GM23338 (cell line): Measurements from ENCODE around the gene BCAS3. TPM values are rescaled to one million over a fixed set of nuclear protein-coding genes. Genes with fewer than 3 reads are reported as not detected.
A peak's percentile ranks its signal among the peaks of the same experiment; 100 is the strongest.

ENCODE experiments used
- ATAC-seq: fragments of 200-7000 bp; cut with Tn5 transposase; 3 replicates; pipeline ENCODE4 v1.9.1; 2020
- DNase-seq: peaks from one replicate; pipeline ENCODE4 v3.0.0-alpha.2; 2015; ENCODE audit warnings: low spot score
- H2AFZ ChIP-seq: fragments of 200-600 bp; sonication (generic); 2 replicates; pipeline ENCODE4 v1.8.0; 2016; ENCODE audit warnings: antibody characterized with exemption, mild to moderate bottlenecking, moderate library complexity
- H3F3A ChIP-seq: fragments of 200-600 bp; sonication (generic); replicated peaks from 2 replicates; pipeline ENCODE4 v1.8.0; 2017; ENCODE audit warnings: antibody characterized with exemption, mixed run types, low read depth
- H3K27ac ChIP-seq: fragments of 200-600 bp; sonication (generic); 2 replicates; pipeline ENCODE4 v1.6.1; 2016; ENCODE audit warnings: low read depth
- H3K27me3 ChIP-seq: fragments of 200-600 bp; sonication (generic); 2 replicates; pipeline ENCODE4 v1.8.0; 2016; ENCODE audit warnings: mild to moderate bottlenecking, mixed run types, moderate library complexity; ENCODE audit not compliant: insufficient read depth
- H3K36me3 ChIP-seq: fragments of 200-600 bp; sonication (generic); 2 replicates; pipeline ENCODE4 v1.8.0; 2016; ENCODE audit warnings: mild to moderate bottlenecking; ENCODE audit not compliant: insufficient read depth
- H3K4me1 ChIP-seq: fragments of 200-600 bp; sonication (generic); 2 replicates; pipeline ENCODE4 v1.8.0; 2016; ENCODE audit warnings: mild to moderate bottlenecking, moderate library complexity; ENCODE audit not compliant: insufficient read depth
- H3K4me2 ChIP-seq: fragments of 200-600 bp; sonication (generic); 2 replicates; pipeline ENCODE4 v1.7.1; 2017; ENCODE audit warnings: mixed run types
- H3K4me3 ChIP-seq: fragments of 200-600 bp; sonication (generic); 2 replicates; pipeline ENCODE4 v1.6.1; 2016; ENCODE audit warnings: mixed run types
- H3K79me2 ChIP-seq: fragments of 200-600 bp; sonication (generic); replicated peaks from 2 replicates; pipeline ENCODE4 v1.8.0; 2017; ENCODE audit warnings: mild to moderate bottlenecking; ENCODE audit not compliant: insufficient read depth
- H3K9me2 ChIP-seq: fragments of 200-600 bp; sonication (generic); 2 replicates; pipeline ENCODE4 v1.8.0; 2017; ENCODE audit not compliant: insufficient read depth
- H4K20me1 ChIP-seq: fragments of 200-600 bp; sonication (generic); replicated peaks from 2 replicates; pipeline ENCODE4 v1.8.0; 2017; ENCODE audit warnings: mild to moderate bottlenecking; ENCODE audit not compliant: insufficient read depth
- H3K27ac Mint-ChIP-seq: 2 replicates; pipeline ENCODE4 v1.8.0; 2020; ENCODE audit warnings: inconsistent platforms, mild to moderate bottlenecking, moderate library complexity, mixed read lengths
- H3K27me3 Mint-ChIP-seq: 3 replicates; pipeline ENCODE4 v1.8.0; 2022; ENCODE audit warnings: low read depth, mild to moderate bottlenecking, moderate library complexity, mixed read lengths, inconsistent platforms; ENCODE audit not compliant: insufficient read depth, poor library complexity
- H3K36me3 Mint-ChIP-seq: 3 replicates; pipeline ENCODE4 v1.8.0; 2021; ENCODE audit warnings: low read depth, mild to moderate bottlenecking, inconsistent platforms, moderate library complexity, mixed read lengths
- H3K4me1 Mint-ChIP-seq: 3 replicates; pipeline ENCODE4 v1.8.0; 2020; ENCODE audit warnings: mild to moderate bottlenecking, inconsistent platforms, mixed read lengths
- H3K4me3 Mint-ChIP-seq: 3 replicates; pipeline ENCODE4 v1.8.0; 2021; ENCODE audit warnings: moderate library complexity, mild to moderate bottlenecking, inconsistent platforms, mixed read lengths
- H3K9me3 Mint-ChIP-seq: 3 replicates; pipeline ENCODE4 v1.8.0; 2020; ENCODE audit warnings: moderate library complexity, mild to moderate bottlenecking, inconsistent platforms, mixed read lengths
- CREB1 ChIP-seq: fragments of 250-450 bp; sonication (Bioruptor Pico); IDR thresholded peaks from 2 replicates; pipeline ENCODE4 v1.5.0; 2020; ENCODE audit warnings: low read depth, mild to moderate bottlenecking, moderate library complexity
- EZH2 ChIP-seq: fragments of 200-600 bp; sonication (generic); IDR thresholded peaks from one replicate; pipeline ENCODE4 v1.8.0; 2017; ENCODE audit warnings: antibody characterized with exemption, mild to moderate bottlenecking, low read depth; ENCODE audit not compliant: unreplicated experiment
- EZH2phosphoT487 ChIP-seq: fragments of 200-600 bp; sonication (generic); IDR thresholded peaks from one replicate; pipeline ENCODE4 v1.8.1; 2018; ENCODE audit warnings: antibody characterized with exemption; ENCODE audit not compliant: unreplicated experiment
- JUNB ChIP-seq: IDR thresholded peaks from one replicate; pipeline ENCODE4 v1.6.1; 2016; ENCODE audit warnings: antibody characterized with exemption; ENCODE audit not compliant: unreplicated experiment
- NANOG ChIP-seq: IDR thresholded peaks from 2 replicates; pipeline ENCODE4 v1.6.1; 2016; ENCODE audit warnings: antibody characterized with exemption, borderline replicate concordance
- POLR2AphosphoS5 ChIP-seq: IDR thresholded peaks from 2 replicates; pipeline ENCODE4 v1.6.1; 2016; ENCODE audit warnings: antibody characterized with exemption, low read depth
- STAT1 ChIP-seq: IDR thresholded peaks from one replicate; pipeline ENCODE4 v1.6.1; 2016; ENCODE audit warnings: antibody characterized with exemption; ENCODE audit not compliant: unreplicated experiment
- ZNF114 ChIP-seq: fragments of 250-450 bp; sonication (Bioruptor Pico); IDR thresholded peaks from 2 replicates; pipeline ENCODE4 v1.5.0; 2020; ENCODE audit warnings: mild to moderate bottlenecking, moderate library complexity
- ZNF331 ChIP-seq: fragments of 250-450 bp; sonication (Bioruptor Pico); IDR thresholded peaks from 2 replicates; pipeline ENCODE4 v1.5.0; 2020; ENCODE audit warnings: low read depth, mild to moderate bottlenecking, moderate library complexity
- ZNF462 ChIP-seq: fragments of 250-450 bp; sonication (Bioruptor Pico); IDR thresholded peaks from 2 replicates; pipeline ENCODE4 v1.5.0; 2020; ENCODE audit warnings: mild to moderate bottlenecking, moderate library complexity
- polyA plus RNA-seq: library from polyadenylated mRNA; unstranded; fragments of >200 nt; fragmentation: Nextera tagmentation; extraction: Ambion mirVana; gene quantifications from 2 replicates; pipeline ENCODE4 v1.2.1, GENCODE V29; 2016
- total RNA-seq: library from RNA; depleted of rRNA; stranded (reverse); fragments of >200 nt; shearing (Covaris generic); gene quantifications from 2 replicates; pipeline ENCODE4 v1.2.3, GENCODE V29; 2014
- TF ChIP-seq, protein P1 (sequence below): IDR thresholded peaks from 2 replicates; pipeline ENCODE4 v1.6.1; 2016; ENCODE audit warnings: antibody characterized with exemption
- TF ChIP-seq, protein P2 (sequence below), 2 experiments: fragments of 200-600 bp in 1 of 2; sonication (generic) in 1 of 2; conservative IDR thresholded peaks; 2 replicates each; pipeline versions ENCODE4 v1.5.1 to v1.6.1; 2016 to 2017; ENCODE audit warnings: antibody characterized with exemption in 2 of 2, low read depth in 2 of 2, mild to moderate bottlenecking in 2 of 2, moderate library complexity in 1 of 2
- TF ChIP-seq, protein P3 (sequence below): IDR thresholded peaks from one replicate; pipeline ENCODE4 v1.6.1; 2018; ENCODE audit warnings: antibody characterized with exemption; ENCODE audit not compliant: unreplicated experiment

Gene BCAS3
- total and polyA plus RNA-seq, 2 experiments from 2014 or later, result 8.2 to 28.0 TPM

- Mint-ChIP-seq H3K4me1 (peaks cover 45% of the 10 kb centered on the region), H3K9me3 (no peaks in the 10 kb centered on the region), H3K36me3 (no peaks in the 10 kb centered on the region), H3K4me3 (no peak overlapping the region), H3K27me3 (no peaks in the 10 kb centered on the region), H3K27ac (peak overlapping the region; percentile 82)
- Histone ChIP-seq H3K9me2 (no peaks in the 10 kb centered on the region), H3K4me1 (peaks cover 28% of the 10 kb centered on the region), H3K79me2 (no peaks in the 10 kb centered on the region), H3K36me3 (no peaks in the 10 kb centered on the region), H3K27me3 (no peaks in the 10 kb centered on the region), H4K20me1 (no peaks in the 10 kb centered on the region), H3K4me3 (no peak overlapping the region), H2AFZ (no peak overlapping the region), H3F3A (no peaks in the 10 kb centered on the region), H3K4me2 (peak overlapping the region; percentile 12; the same call in 1 of the 2 replicates), H3K27ac (0 out of 2 replicates have a peak overlapping the region, but pooled peaks have one; percentile 8)
- peak; percentile 30 for DNase-seq
- ATAC-seq, result peak; percentile 73
- no peak for TF ChIP-seq EZH2
- TF ChIP-seq JUNB, result no peak
- TF ChIP-seq, protein P1, sequence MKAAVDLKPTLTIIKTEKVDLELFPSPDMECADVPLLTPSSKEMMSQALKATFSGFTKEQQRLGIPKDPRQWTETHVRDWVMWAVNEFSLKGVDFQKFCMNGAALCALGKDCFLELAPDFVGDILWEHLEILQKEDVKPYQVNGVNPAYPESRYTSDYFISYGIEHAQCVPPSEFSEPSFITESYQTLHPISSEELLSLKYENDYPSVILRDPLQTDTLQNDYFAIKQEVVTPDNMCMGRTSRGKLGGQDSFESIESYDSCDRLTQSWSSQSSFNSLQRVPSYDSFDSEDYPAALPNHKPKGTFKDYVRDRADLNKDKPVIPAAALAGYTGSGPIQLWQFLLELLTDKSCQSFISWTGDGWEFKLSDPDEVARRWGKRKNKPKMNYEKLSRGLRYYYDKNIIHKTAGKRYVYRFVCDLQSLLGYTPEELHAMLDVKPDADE, result no peak
- TF ChIP-seq EZH2phosphoT487, result no peak
- TF ChIP-seq, protein P2, sequence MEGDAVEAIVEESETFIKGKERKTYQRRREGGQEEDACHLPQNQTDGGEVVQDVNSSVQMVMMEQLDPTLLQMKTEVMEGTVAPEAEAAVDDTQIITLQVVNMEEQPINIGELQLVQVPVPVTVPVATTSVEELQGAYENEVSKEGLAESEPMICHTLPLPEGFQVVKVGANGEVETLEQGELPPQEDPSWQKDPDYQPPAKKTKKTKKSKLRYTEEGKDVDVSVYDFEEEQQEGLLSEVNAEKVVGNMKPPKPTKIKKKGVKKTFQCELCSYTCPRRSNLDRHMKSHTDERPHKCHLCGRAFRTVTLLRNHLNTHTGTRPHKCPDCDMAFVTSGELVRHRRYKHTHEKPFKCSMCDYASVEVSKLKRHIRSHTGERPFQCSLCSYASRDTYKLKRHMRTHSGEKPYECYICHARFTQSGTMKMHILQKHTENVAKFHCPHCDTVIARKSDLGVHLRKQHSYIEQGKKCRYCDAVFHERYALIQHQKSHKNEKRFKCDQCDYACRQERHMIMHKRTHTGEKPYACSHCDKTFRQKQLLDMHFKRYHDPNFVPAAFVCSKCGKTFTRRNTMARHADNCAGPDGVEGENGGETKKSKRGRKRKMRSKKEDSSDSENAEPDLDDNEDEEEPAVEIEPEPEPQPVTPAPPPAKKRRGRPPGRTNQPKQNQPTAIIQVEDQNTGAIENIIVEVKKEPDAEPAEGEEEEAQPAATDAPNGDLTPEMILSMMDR (conservative IDR thresholded peaks at IDR 0.05; ENCODE audit: low read depth in 2 of 2), result no peak
- TF ChIP-seq ZNF331 (CRISPR knock-in tag), result no peak
- TF ChIP-seq ZNF114 (CRISPR knock-in tag), result no peak
- no peak for TF ChIP-seq STAT1
- TF ChIP-seq ZNF462, result no peak
- TF ChIP-seq, protein P3, sequence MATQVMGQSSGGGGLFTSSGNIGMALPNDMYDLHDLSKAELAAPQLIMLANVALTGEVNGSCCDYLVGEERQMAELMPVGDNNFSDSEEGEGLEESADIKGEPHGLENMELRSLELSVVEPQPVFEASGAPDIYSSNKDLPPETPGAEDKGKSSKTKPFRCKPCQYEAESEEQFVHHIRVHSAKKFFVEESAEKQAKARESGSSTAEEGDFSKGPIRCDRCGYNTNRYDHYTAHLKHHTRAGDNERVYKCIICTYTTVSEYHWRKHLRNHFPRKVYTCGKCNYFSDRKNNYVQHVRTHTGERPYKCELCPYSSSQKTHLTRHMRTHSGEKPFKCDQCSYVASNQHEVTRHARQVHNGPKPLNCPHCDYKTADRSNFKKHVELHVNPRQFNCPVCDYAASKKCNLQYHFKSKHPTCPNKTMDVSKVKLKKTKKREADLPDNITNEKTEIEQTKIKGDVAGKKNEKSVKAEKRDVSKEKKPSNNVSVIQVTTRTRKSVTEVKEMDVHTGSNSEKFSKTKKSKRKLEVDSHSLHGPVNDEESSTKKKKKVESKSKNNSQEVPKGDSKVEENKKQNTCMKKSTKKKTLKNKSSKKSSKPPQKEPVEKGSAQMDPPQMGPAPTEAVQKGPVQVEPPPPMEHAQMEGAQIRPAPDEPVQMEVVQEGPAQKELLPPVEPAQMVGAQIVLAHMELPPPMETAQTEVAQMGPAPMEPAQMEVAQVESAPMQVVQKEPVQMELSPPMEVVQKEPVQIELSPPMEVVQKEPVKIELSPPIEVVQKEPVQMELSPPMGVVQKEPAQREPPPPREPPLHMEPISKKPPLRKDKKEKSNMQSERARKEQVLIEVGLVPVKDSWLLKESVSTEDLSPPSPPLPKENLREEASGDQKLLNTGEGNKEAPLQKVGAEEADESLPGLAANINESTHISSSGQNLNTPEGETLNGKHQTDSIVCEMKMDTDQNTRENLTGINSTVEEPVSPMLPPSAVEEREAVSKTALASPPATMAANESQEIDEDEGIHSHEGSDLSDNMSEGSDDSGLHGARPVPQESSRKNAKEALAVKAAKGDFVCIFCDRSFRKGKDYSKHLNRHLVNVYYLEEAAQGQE, result no peak
- no peak for TF ChIP-seq POLR2AphosphoS5
- no peak for TF ChIP-seq CREB1 (CRISPR knock-in tag)
- no peak for TF ChIP-seq NANOG
Measured at GRCh38 chr17:61155590-61156237, 478.1 kb downstream of the BCAS3 start.
